Stimulated activated CD4-positive, alpha-beta T cell treated with anti-CD3 and anti-CD28 coated beads, Interleukin-2, amount 100 ng/mL, for 24 hours (primary cell): Measurements from ENCODE around the gene CYP2U1.

ENCODE experiments used
- DNase-seq, 2 donors: peaks; one replicate each; pipeline ENCODE4 v3.0.0-alpha.2; 2020

The CYP2U1 gene

DNA sequence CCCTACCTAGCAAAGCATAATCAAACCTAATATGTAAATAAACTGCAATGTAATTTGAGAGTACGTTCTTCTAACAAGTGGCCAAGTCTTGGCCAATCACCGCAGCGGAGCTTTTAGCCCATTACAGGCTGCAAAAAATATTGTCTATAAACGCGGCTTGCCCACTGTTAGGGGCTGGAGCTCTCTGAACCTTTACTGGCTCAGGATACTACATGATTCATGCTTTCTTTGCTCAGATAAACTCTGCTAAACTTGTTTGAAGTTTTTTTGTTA, 57.4 kb downstream of the CYP2U1 start:
- no peak for DNase-seq

DNA sequence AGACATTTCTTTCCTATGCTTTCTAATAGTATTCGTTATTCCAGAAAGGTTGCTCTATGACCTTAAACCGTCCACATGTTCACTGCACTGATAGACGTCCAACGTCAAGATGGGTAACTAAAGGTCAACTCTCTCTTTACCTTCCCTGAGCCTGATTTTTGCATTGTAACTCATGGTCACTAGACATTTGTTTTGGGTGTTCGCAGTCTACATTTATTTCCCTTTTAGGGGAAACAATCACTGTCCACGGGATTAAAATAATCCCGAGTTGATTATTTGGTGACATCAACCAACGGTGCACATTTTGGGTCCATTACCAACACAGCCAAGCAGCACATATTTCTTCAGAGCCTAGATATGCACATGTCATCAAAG, 57.8 kb downstream of the CYP2U1 start:
- DNase-seq, result no peak

DNA sequence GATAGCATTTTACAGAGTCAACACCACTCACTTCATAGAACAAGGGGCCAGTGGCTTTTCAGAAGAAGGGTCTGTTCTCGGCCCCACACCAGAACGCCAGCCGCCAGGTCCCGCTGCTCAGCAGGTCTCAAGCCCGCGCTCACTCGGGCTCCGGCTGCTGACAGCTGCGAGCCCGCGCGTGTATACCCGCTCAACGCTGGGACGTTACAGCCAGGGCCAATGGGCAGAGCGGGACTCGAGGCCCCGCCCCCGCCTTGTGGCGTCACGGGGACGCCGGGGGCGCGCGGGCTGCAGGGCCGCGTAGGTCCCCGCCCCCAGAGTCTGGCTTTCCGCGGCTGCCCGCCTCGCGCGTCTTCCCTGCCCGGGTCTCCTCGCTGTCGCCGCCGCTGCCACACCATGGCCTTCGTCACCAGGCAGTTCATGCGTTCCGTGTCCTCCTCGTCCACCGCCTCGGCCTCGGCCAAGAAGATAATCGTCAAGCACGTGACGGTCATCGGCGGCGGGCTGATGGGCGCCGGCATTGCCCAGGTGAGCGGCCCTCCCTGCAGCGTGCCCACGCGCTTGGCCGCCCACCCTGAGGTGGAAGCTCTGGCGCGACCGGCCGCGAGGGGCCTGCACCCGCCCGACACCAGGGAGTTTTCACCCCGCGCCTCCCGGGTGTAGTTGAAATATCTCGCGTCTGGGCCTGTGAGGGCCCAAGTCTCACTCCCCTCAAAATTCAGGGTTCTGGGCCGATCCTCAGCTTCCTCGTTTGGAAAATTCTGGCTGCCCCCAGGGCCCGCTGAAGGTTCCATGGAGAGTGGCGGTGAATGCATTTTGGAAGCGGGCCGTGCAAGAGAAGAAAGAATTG, 58.4 kb downstream of the CYP2U1 start, which contains the start of gene HADH:
Gene HADH, plus strand, starts transcription at position 353 of the 850 bp plus-strand sequence. Its CDS starts 44 bp downstream, at position 397.
- peak; percentile 93 to 95 for DNase-seq

DNA sequence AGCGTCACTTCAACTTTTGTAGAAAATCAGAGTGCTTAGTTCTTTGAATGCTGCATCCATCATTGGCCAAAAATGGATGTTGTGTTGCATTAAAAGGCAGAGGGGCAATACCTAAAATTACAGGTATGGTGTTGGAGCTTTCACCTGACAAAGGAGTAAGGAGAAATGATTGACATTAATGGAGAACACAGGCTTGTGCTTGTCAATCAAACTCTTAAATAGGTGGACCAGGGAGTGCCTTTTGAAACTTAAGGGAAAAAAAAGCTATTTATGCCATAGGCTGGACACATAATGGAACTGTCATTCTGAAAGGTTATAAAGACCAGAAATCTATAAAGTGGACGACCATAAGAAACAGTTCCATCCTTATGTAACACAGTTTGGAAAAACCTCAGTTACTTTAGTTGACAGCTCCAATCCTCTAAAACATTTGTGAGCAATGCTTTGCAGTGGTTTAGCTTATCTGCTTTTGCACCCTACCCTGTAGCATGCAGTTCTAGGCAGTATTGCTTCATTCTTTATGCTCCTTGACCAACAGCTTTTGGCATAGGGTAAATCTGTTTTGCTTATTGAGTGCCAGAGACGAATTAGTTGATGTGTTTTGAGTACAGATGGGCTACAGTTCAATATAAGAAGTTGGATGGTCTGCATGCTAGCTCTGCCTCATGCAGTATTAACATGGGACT, 60.7 kb downstream of the CYP2U1 start:
- no peak for DNase-seq

DNA sequence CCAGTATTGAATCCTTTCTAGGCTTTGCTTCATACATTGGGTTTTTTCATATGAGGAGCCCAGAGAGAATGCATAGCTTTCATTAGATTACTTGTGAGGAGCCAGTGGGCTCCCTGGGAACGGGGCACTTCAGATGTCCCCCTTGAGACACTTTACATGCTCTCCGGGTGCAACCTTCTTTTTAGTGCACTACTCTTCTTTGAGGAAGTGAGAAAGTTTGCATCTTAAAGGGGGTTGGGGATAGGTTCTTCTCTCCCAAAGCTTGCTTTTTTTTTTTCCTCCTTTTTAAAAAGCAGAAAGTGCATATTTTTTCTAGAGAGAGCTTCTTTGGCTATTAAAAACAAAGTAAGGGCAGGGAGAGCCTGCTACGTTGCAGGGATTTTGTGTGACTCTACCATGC, 62.6 kb downstream of the CYP2U1 start:
- DNase-seq, result no peak

DNA sequence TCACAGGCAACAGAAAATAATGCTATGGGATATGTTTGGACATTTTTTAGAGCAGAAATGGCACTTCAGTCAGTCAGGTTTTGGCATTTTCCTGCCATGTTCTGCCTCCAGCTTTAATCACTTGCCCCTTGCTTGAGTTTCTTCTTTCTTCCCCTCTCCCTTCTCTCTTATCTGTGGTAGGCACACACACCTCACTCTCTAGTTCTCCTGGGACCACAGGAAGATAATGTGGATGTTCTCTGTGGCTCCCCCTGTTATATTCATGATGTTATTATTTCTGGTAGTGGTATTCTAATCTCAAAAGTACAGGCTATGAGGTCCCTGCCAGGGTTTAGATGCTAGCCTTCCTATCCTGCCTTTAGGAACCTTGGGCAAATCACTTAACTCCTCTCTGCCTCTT, 63.5 kb downstream of the CYP2U1 start:
- DNase-seq, result no peak

DNA sequence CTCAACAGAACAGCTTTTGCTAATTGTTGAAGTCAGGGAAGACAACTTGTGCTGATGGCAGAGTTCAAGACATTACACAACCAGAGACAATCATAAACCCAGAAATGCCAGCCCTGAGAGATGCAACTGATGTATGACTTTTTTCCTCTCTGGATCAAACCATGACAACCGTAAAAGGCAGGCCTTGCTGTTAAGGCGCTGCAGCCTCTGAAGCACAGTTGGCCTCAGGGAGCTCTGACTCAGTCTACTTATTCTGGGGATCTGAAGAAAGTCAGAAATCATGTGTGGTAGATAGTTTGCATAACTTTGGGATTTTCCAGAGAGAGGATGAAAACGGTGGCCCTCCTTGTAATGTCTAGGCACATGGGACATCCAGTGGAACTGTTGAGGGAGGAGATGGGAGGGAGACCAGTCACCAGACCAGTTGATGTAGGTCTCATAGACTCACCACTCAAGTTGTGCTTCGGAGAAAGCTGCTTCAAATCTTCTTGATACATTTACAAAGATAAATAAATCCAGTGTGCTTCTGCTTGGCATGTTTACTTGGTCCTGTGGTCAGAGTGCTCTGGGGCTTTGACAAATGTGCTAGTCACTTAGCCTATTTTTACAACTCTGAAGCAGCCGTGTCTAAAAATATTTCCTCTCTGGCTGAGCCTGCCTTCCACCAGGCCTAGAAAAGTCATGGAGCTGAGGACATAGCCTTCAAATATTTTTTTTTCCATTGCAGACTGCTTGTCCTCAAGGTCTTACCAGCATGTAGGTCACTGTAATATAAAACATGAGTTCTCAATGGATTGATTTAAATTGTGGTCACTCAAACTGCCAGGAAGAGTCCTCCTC, 65.8 kb downstream of the CYP2U1 start:
- no peak for DNase-seq

DNA sequence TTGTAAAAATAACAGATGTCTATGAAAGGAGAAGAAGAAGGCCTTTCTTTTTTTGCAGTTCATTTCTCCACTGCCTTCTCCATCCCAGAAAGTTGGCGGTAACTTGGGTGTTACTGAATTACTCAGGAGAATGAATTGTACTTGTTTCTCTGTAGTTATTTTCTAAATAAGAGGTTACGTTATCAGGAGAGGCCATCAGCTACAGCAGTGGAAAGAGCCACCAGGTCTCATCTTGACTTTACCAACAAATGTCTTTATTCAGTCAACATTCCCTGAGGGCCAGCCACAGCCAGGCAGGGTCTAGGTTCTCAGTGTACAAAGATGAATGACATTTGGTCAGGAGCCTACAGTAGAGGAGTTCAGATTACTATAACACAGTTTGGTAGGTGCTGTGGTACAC, 66.4 kb downstream of the CYP2U1 start:
- no peak for DNase-seq

DNA sequence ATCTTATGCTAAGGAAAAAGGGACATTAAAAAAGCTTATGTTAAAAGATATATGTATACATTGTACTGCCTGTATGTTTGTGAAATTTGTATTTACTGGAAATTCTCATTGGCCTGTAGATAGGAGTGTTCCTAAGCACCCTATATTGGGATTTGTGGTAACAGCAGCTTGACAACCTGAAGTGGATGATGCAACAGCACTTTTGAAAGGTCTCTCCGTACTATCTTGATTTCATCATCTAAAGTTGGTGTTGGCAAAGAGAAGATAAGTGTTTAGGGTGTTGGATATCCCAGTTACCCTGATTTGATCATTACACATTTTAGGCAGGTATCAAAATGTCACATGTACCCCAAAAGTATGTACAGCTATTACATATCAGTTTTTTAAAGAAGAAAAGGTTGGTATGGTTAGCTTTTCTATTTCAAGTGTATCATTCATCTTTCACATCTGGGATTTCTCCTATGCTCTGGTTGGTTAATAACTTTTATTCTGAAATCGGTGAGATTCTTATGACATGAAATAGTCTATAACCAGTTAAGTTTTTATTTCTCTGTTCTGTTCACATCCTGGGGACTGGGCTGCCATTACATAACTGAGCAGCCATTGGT, 68.7 kb downstream of the CYP2U1 start:
- DNase-seq, result no peak

DNA sequence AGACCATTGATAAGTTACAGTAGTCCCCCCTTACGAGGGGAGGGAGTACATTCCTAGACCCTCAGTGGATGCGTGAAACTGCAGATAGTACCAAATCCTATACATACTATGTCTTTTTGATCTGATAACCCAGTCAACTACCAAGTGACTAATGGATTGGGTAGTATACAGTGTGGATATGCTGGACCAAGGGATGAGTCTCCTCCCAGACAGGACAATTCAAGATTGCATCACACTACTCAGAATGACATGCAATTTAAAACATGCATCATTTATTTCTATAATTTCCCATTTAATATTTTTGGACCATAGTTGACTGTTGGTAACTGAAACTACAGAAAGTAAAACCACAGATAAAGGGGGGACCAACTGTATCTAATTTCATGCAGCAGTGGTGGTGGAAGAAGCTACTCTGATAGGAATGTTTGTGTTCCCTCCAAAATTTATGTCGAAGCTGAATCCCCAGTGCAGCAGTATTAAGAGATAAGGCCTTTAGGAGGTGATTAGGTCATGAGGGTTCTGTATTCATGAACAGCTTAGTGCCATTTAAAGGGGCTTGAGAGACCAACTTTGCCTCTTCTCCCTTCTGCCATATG, 70.3 kb downstream of the CYP2U1 start:
- DNase-seq, result no peak
